ENCODE measurements around the gene CCP110.
A peak's percentile ranks its signal among the peaks of the same experiment; 100 is the strongest.

The CCP110 gene

GRCh38 chr16:19548144-19548543 lies 24.4 kb downstream of the CCP110 start:
- ATAC-seq (replicated peaks), result no peak
- Mint-ChIP-seq H3K4me1 (no peaks in the 10 kb centered on the region), H3K9me3 (peaks cover 0 to 2% of the 10 kb centered on the region in 2 donors), H3K36me3 (peaks cover 10% of the 10 kb centered on the region in 2 donors), H3K27me3 (no peaks in the 10 kb centered on the region), H3K27ac (no peak overlapping the region), H3K4me3 (no peak overlapping the region)
- DNase-seq, result no peak

GRCh38 chr16:19549673-19550072 lies 25.9 kb downstream of the CCP110 start:
- ATAC-seq (replicated peaks) (no peak), DNase-seq (no peak)
- peaks cover 0 to 2% of the 10 kb centered on the region in 2 donors for H3K36me3 Mint-ChIP-seq
- H3K27me3 Mint-ChIP-seq, result no peaks in the 10 kb centered on the region
- H3K27ac Mint-ChIP-seq, result no peak overlapping the region
- no peak overlapping the region for H3K4me3 Mint-ChIP-seq
- H3K4me1 Mint-ChIP-seq, result peaks cover 0 to 5% of the 10 kb centered on the region in 2 donors
- no peaks in the 10 kb centered on the region for H3K9me3 Mint-ChIP-seq

DNA sequence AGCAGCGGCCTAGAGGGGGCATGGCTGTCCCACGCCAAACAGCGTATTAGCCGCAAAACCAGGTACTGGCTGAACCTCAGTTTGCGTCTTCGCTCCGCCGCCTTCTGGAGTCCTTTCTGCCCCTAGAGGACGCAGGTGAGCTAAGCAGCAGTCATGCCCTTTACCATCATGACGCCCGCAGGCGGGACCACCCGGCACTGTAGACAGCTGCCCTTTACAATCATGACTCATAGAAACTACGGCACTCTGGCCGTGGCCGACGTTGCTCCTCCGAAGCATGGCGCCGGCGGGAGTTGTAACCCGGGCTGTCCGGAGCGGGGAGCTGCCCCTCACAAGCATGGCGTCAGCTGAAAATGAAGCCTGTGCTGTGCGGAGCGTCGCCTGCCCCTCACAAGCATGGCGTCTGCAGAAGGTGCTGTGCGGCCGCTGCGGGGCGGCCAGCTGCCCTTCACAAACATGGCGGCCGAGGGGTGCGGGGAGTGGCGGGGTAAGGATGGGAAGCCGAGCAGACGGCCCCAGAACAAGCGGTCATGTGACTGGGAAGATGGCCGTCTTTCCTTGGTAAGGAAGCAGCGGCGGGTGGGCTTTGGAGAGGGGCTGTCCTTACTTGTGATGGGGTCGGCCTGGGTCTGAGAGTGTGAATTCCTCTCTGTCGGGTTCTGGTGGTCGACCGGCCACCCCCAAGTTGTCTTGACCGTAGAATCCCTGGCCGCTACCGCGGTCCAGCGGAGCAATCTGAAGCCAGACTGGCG lies 31.6 kb downstream of the CCP110 start, which contains the start of gene VPS35L:
Gene VPS35L (plus strand): TSS at position 518 of the 752 bp plus-strand sequence. CDS start 27 bp downstream, at position 545.
- H3K27me3 Mint-ChIP-seq, result no peaks in the 10 kb centered on the region
- H3K27ac Mint-ChIP-seq, result peak within 1 kb of the TSS; percentile 97
- DNase-seq, result peak; percentile 99
- peak; percentile 95 for ATAC-seq (replicated peaks)
- peaks cover 0 to 1% of the 10 kb centered on the region in 2 donors for H3K9me3 Mint-ChIP-seq
- peaks cover 13 to 31% of the 10 kb centered on the region in 2 donors for H3K4me1 Mint-ChIP-seq
- H3K4me3 Mint-ChIP-seq, result peak within 1 kb of the TSS; percentile 92 to 99
- H3K36me3 Mint-ChIP-seq, result no peaks in the 10 kb centered on the region

DNA sequence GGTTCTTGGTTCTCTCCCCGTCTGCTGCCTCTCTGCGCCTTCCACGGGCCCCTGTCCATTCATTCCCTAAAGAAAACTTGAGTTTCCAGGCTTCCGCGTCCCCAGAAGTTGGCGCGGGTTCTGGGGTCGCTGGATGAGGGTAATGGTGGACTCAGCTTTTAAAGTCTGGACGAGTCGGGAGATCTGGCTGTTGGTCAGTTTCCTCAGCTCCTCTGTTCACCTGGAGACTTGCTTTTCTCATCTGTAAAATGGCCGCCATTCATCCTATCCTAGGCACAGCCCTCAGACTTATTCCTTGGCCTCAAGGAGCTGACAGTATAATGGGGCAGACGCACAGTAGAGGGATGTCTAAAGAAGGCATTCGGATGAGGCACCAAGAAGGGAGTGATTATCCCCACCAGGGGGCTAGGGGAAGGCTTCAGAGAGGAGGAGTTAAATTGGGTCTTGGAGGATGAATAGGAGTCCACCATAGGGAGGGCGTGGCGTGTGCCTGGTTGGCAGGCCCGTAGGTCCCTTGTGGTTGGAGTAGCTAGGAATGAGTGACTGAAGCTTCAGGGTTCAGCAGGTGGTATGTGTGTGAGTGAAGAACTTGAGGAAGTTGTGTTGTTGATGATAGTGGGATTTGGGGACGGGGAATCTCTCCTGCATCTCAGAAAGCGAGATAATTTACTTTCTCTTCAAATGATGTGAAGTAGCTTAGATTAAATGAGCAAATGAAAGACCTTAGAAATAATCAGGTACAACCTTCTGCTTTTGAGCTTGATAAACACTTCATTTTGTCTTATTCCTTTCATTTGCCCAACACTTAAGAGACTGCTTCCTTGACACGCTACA lies 32.4 kb downstream of the CCP110 start:
- peaks cover 13 to 31% of the 10 kb centered on the region in 2 donors for H3K4me1 Mint-ChIP-seq
- ATAC-seq (replicated peaks), result peak; percentile 2 to 13

DNA sequence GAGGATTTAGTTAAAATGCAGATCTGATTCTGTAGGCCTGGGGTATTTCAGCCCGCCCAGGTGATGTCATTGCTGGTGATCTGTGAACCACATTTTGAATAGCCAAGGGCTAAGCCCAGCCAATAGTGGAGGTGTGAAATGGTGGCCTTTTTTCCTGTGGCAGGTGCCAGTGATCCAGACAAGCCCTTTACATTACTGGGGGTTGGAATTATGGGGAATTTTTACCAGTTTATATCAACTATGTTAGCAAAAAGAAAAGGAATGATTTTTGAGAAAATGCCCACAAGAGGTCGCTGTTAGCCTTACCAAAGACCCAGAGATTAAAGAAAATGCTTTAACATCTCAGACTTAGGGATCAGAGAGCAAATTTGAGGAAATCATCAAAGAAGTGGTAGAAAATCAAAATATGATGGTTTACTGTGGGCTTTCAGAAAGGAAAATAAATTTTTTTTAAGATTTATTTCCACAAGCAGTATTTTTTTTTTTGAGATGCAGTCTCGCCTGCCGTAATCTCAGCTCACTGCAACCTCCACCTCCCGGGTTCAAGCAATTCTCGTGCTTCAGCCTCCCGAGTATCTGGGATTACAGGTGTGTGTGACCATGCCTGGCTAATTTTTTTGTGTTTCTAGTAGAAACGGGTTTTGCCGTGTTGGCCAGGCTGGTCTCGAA lies 35.6 kb downstream of the CCP110 start:
- peak overlapping the region; percentile 67 for H3K27ac Mint-ChIP-seq
- ATAC-seq (replicated peaks), result no peak
- DNase-seq, result no peak
- peaks cover 4 to 5% of the 10 kb centered on the region in 2 donors for H3K9me3 Mint-ChIP-seq
- H3K36me3 Mint-ChIP-seq, result peaks cover 11% of the 10 kb centered on the region in 2 donors
- peaks cover 16 to 33% of the 10 kb centered on the region in 2 donors for H3K4me1 Mint-ChIP-seq
- H3K4me3 Mint-ChIP-seq, result no peak overlapping the region
- no peaks in the 10 kb centered on the region for H3K27me3 Mint-ChIP-seq

More for the DNA sequence above, 32.4 kb downstream of the CCP110 start:
- H3K27ac Mint-ChIP-seq, result peak overlapping the region; percentile 97
- DNase-seq, result peak; percentile 30
- H3K9me3 Mint-ChIP-seq, result peaks cover 0 to 1% of the 10 kb centered on the region in 2 donors
- H3K4me3 Mint-ChIP-seq, result peak overlapping the region; percentile 92 to 99
- peaks cover 0 to 2% of the 10 kb centered on the region in 2 donors for H3K36me3 Mint-ChIP-seq
- no peaks in the 10 kb centered on the region for H3K27me3 Mint-ChIP-seq

- H3K27ac Mint-ChIP-seq, result no peak overlapping the region
Observed at GRCh38 chr16:19560078-19560477, 36.3 kb downstream of the CCP110 start.

DNA sequence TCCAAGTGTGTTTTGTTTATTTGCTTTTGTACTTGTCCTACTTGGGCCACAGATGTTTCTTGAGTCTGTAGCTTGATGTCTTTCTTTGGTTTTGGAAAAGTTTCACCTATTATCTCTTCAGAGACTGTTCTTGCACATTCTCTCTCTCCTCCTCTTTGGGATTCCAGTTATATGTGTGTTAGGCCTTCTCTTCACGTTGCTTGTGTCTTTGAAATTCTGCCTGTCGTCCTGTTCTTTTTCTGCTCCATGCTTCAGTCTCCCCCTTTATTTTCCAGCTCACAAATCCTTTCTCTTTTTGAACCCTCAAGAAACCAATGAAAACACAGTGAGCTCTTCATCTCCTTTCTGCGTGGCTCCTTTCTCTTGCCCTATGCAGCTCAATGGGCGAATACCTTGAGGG lies 39.6 kb downstream of the CCP110 start:
- Mint-ChIP-seq H3K27ac (no peak overlapping the region), H3K9me3 (peaks cover 3 to 5% of the 10 kb centered on the region in 2 donors), H3K4me1 (peaks cover 5 to 15% of the 10 kb centered on the region in 2 donors), H3K4me3 (no peak overlapping the region), H3K27me3 (no peaks in the 10 kb centered on the region), H3K36me3 (peaks cover 27 to 40% of the 10 kb centered on the region in 2 donors)
- DNase-seq (no peak), ATAC-seq (replicated peaks) (no peak)

More at GRCh38 chr16:19560078-19560477, 36.3 kb downstream of the CCP110 start:
- no peak for ATAC-seq (replicated peaks)
- H3K4me3 Mint-ChIP-seq, result no peak overlapping the region
- no peaks in the 10 kb centered on the region for H3K27me3 Mint-ChIP-seq
- no peak for DNase-seq
- H3K36me3 Mint-ChIP-seq, result peaks cover 13 to 14% of the 10 kb centered on the region in 2 donors
- peaks cover 14 to 27% of the 10 kb centered on the region in 2 donors for H3K4me1 Mint-ChIP-seq
- H3K9me3 Mint-ChIP-seq, result peaks cover 4 to 5% of the 10 kb centered on the region in 2 donors

GRCh38 chr16:19566362-19566761 lies 42.6 kb downstream of the CCP110 start:
- ATAC-seq (replicated peaks) (no peak), DNase-seq (no peak)
- peaks cover 2 to 3% of the 10 kb centered on the region in 2 donors for H3K4me1 Mint-ChIP-seq
- peaks cover 44 to 53% of the 10 kb centered on the region in 2 donors for H3K36me3 Mint-ChIP-seq
- peaks cover 3 to 5% of the 10 kb centered on the region in 2 donors for H3K9me3 Mint-ChIP-seq
- no peak overlapping the region for H3K4me3 Mint-ChIP-seq
- H3K27me3 Mint-ChIP-seq, result no peaks in the 10 kb centered on the region
- H3K27ac Mint-ChIP-seq, result no peak overlapping the region

GRCh38 chr16:19567560-19567959 lies 43.8 kb downstream of the CCP110 start:
- DNase-seq (no peak), ATAC-seq (replicated peaks) (no peak)
- no peaks in the 10 kb centered on the region for H3K27me3 Mint-ChIP-seq
- no peak overlapping the region for H3K27ac Mint-ChIP-seq
- no peaks in the 10 kb centered on the region for H3K4me1 Mint-ChIP-seq
- H3K4me3 Mint-ChIP-seq, result no peak overlapping the region
- peaks cover 3 to 5% of the 10 kb centered on the region in 2 donors for H3K9me3 Mint-ChIP-seq
- peaks cover 48 to 52% of the 10 kb centered on the region in 2 donors for H3K36me3 Mint-ChIP-seq

GRCh38 chr16:19573997-19574396 lies 50.3 kb downstream of the CCP110 start:
- peaks cover 3 to 4% of the 10 kb centered on the region in 2 donors for H3K9me3 Mint-ChIP-seq
- H3K4me1 Mint-ChIP-seq, result no peaks in the 10 kb centered on the region
- no peak for ATAC-seq (replicated peaks)
- H3K27ac Mint-ChIP-seq, result no peak overlapping the region
- H3K36me3 Mint-ChIP-seq, result peaks cover 55% of the 10 kb centered on the region in 2 donors
- no peak overlapping the region for H3K4me3 Mint-ChIP-seq
- DNase-seq, result no peak
- no peaks in the 10 kb centered on the region for H3K27me3 Mint-ChIP-seq

DNA sequence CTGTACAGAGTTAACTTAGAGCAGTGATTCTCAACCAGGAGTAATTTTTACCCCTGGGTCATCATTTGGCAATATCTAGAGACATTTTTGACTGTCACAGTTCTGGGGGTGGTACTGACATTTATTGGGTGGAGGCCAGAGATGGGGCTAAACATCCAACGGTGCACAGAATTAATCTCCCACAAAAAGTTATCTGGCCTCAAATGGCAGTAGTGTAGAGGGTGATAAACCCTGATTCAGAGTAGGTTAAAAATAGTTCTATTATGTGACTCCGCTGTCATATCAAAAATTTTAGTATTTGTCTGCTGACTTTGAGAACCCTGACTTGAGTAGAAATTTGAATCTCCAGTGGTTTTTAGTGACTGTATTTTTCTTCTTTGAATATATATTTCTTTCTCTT lies 50.9 kb downstream of the CCP110 start:
- Mint-ChIP-seq H3K9me3 (peaks cover 3 to 4% of the 10 kb centered on the region in 2 donors), H3K4me3 (no peak overlapping the region), H3K27me3 (no peaks in the 10 kb centered on the region), H3K4me1 (no peaks in the 10 kb centered on the region), H3K36me3 (peaks cover 53 to 54% of the 10 kb centered on the region in 2 donors), H3K27ac (no peak overlapping the region)
- ATAC-seq (replicated peaks) (no peak), DNase-seq (no peak)

- peaks cover 61 to 75% of the 10 kb centered on the region in 2 donors for H3K36me3 Mint-ChIP-seq
- H3K4me1 Mint-ChIP-seq, result peaks cover 0 to 1% of the 10 kb centered on the region in 2 donors
- H3K9me3 Mint-ChIP-seq, result peaks cover 7 to 12% of the 10 kb centered on the region in 2 donors
- H3K27me3 Mint-ChIP-seq, result no peaks in the 10 kb centered on the region
- H3K27ac Mint-ChIP-seq, result no peak overlapping the region
- ATAC-seq (replicated peaks) (no peak), DNase-seq (no peak)
- no peak overlapping the region for H3K4me3 Mint-ChIP-seq
Observed at GRCh38 chr16:19578378-19578971, 54.7 kb downstream of the CCP110 start.

DNA sequence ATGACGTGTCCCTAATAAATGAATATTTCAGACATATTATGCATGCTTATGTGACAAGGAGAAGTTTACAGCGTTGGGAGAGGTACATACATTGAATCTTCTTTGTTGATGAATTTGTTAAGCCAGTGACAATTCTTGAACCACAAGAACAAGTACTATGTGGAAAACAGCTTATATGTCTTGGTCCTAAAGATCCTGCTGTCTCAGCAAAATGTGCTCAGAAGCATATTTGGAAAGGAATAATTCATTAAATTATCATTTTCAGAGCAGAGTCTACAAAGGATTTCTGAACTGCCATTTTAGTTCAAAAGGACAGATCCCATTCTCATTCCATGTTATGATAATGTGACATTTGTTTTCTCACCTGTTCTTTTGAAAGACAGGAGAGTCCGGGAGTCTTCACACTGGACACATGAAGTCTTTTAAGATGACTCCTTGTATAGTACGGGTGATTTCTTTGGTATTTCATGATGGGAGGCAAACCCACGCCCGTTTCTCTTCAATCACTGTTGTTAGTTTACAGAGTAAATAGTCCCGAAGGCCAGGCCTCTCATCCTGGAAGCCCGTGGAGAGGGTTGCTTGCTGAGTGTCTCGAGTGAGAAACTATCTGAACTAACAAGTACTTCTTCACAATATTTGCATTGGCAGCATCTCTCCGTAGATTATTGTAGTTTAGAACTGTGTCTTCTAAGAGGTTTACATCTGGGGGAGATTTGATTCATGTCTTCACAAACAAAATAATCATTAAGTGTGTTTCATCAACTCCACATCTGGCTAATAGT lies 58.5 kb downstream of the CCP110 start:
- H3K4me3 Mint-ChIP-seq, result no peak overlapping the region
- no peaks in the 10 kb centered on the region for H3K27me3 Mint-ChIP-seq
- peaks cover 68 to 85% of the 10 kb centered on the region in 2 donors for H3K36me3 Mint-ChIP-seq
- ATAC-seq (replicated peaks) (no peak), DNase-seq (no peak)
- H3K27ac Mint-ChIP-seq, result no peak overlapping the region
- peaks cover 4 to 7% of the 10 kb centered on the region in 2 donors for H3K9me3 Mint-ChIP-seq
- peaks cover 5 to 14% of the 10 kb centered on the region in 2 donors for H3K4me1 Mint-ChIP-seq

Measured in stimulated activated naive B cell treated with anti-CD40 and anti-IgM and Interleukin-4, amounts not matched to agents 10 μg/mL and 1 μg/mL and 100 μg/mL, for 72 hours (primary cell).